ENCODE data around the gene ATP1A1.

ATP1A1 gene

DNA sequence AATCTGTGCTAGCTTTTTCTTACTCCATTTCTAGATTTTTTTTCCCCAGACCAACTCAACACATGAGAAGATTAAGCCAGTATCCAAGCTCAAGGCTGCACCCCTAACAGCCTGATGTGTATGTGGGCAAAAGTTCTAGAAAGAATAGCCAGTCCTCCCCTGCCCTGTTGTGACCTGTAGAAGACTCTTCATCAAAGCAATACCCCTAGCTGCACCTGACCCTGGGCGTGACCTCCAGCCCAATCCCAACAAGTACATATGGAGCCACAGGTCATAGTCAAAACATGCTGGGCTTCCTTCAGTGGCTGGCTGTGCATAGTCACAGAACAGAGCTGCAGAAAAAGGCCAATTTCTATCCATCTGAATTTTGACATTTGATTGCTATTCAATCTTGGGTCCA lies 72.5 kb downstream of the ATP1A1 start:
- Histone ChIP-seq H3K4me3 (ENCODE audit: low read length in 2 of 2) (no peak overlapping the region), H3K9me3 (ENCODE audit: control insufficient read depth in 2 of 2, low read length in 2 of 2) (no peaks in the 10 kb centered on the region), H3K4me1 (ENCODE audit: control insufficient read depth, insufficient read depth, low read length) (no peaks in the 10 kb centered on the region), H3K27ac (ENCODE audit: low read length) (no peak overlapping the region), H3K36me3 (ENCODE audit: control insufficient read depth in 2 of 2, insufficient read depth in 2 of 2, low read length in 2 of 2) (no peaks in the 10 kb centered on the region), H3K27me3 (ENCODE audit: control insufficient read depth in 1 of 2, insufficient read depth in 2 of 2, low read length in 2 of 2) (peaks cover 0 to 7% of the 10 kb centered on the region in 2 donors), H3K9ac (ENCODE audit: low read length in 2 of 2) (no peak overlapping the region)

DNA sequence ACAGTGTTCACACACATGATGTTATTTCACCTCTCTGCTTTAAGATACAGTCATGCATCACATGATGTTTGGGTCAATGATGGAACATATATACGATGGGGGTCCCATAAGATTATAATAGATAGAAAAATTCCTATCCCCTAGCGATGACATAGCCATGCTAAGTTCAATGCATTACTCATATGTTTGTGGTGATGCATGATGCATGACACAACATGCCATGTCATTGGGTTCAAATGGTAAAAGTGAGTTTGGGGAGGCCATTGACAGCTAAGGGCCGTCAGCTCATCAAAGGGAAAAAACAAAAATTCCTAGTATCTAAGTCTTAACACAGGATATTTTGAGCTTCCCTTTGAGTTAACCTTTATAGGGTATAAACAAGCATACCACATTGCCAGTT lies 73.6 kb downstream of the ATP1A1 start:
- no peak overlapping the region for H3K27ac ChIP-seq (ENCODE audit: low read length)
- H3K4me3 ChIP-seq (ENCODE audit: low read length in 2 of 2): no peak overlapping the region
- no peaks in the 10 kb centered on the region for H3K9me3 ChIP-seq (ENCODE audit: control insufficient read depth in 2 of 2, low read length in 2 of 2)
- no peaks in the 10 kb centered on the region for H3K4me1 ChIP-seq (ENCODE audit: control insufficient read depth, insufficient read depth, low read length)
- no peak overlapping the region for H3K9ac ChIP-seq (ENCODE audit: low read length in 2 of 2)
- H3K36me3 ChIP-seq (ENCODE audit: control insufficient read depth in 2 of 2, insufficient read depth in 2 of 2, low read length in 2 of 2): no peaks in the 10 kb centered on the region
- H3K27me3 ChIP-seq (ENCODE audit: control insufficient read depth in 1 of 2, insufficient read depth in 2 of 2, low read length in 2 of 2): peaks cover 0 to 7% of the 10 kb centered on the region in 2 donors

DNA sequence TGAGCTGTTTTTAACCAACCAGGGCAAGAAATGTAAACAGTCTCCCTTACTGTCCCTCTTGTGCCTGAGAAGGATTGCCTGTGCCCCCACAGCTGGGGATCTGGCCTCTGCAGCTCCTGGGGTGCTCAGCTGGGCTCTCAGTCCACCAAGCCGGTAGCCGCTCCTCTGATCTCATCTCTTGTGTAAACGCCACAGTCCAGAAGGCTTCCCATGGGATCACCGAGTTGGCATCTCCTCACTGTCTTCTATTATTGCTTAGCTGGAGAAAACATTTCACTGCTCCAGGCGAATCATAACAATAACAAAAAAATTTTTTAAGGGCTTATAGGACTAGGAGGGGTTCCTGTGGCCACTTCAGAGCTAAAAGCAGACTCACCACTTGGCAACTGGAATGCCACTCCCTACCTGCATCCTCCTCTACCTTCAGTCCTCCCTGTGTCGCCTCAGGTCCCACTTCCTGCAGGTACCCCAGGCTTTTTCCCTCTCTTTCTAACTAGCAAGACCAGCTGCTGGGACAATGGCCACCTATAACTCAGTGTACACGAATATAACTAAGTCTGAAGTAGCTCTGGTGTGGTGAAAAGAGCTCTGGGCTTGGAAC lies 75.8 kb downstream of the ATP1A1 start:
- Histone ChIP-seq H3K27ac (ENCODE audit: low read length) (no peak overlapping the region), H3K9ac (ENCODE audit: low read length in 2 of 2) (no peak overlapping the region), H3K9me3 (ENCODE audit: control insufficient read depth in 2 of 2, low read length in 2 of 2) (no peaks in the 10 kb centered on the region), H3K36me3 (ENCODE audit: control insufficient read depth in 2 of 2, insufficient read depth in 2 of 2, low read length in 2 of 2) (no peaks in the 10 kb centered on the region), H3K27me3 (ENCODE audit: control insufficient read depth in 1 of 2, insufficient read depth in 2 of 2, low read length in 2 of 2) (peaks cover under 1 to 6% of the 10 kb centered on the region in 2 donors), H3K4me1 (ENCODE audit: control insufficient read depth, insufficient read depth, low read length) (no peaks in the 10 kb centered on the region), H3K4me3 (ENCODE audit: low read length in 2 of 2) (no peak overlapping the region)

DNA sequence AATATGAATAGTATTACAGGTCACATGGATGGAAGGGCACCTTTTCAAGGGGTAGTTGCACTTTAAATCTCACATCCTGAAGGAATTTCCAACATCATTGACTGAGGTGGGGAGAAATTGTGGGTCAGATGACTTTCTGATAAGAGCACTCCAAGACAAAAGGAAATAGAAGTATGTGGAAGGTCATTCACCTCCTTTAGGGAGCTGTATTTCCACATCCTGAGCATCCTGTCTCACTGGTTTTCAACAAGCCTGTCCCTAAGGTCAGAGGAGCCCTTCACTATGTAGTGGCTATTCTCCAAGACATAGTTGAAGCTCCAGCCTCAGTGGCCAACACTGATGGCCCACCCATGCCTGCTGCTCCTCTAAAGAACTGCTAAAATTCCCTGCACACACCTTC lies 76.5 kb downstream of the ATP1A1 start:
- H3K27me3 ChIP-seq (ENCODE audit: control insufficient read depth in 1 of 2, insufficient read depth in 2 of 2, low read length in 2 of 2): peaks cover 3 to 4% of the 10 kb centered on the region in 2 donors
- H3K36me3 ChIP-seq (ENCODE audit: control insufficient read depth in 2 of 2, insufficient read depth in 2 of 2, low read length in 2 of 2): no peaks in the 10 kb centered on the region
- H3K4me1 ChIP-seq (ENCODE audit: control insufficient read depth, insufficient read depth, low read length): no peaks in the 10 kb centered on the region
- no peaks in the 10 kb centered on the region for H3K9me3 ChIP-seq (ENCODE audit: control insufficient read depth in 2 of 2, low read length in 2 of 2)
- no peak overlapping the region for H3K9ac ChIP-seq (ENCODE audit: low read length in 2 of 2)
- no peak overlapping the region for H3K27ac ChIP-seq (ENCODE audit: low read length)
- no peak overlapping the region for H3K4me3 ChIP-seq (ENCODE audit: low read length in 2 of 2)

GRCh38 chr1:116451702-116452101 lies 78.7 kb downstream of the ATP1A1 start:
- Histone ChIP-seq H3K36me3 (ENCODE audit: control insufficient read depth in 2 of 2, insufficient read depth in 2 of 2, low read length in 2 of 2) (no peaks in the 10 kb centered on the region), H3K9ac (ENCODE audit: low read length in 2 of 2) (no peak overlapping the region), H3K4me1 (ENCODE audit: control insufficient read depth, insufficient read depth, low read length) (no peaks in the 10 kb centered on the region), H3K4me3 (ENCODE audit: low read length in 2 of 2) (no peak overlapping the region), H3K9me3 (ENCODE audit: control insufficient read depth in 2 of 2, low read length in 2 of 2) (no peaks in the 10 kb centered on the region), H3K27me3 (ENCODE audit: control insufficient read depth in 1 of 2, insufficient read depth in 2 of 2, low read length in 2 of 2) (peaks cover 0 to 3% of the 10 kb centered on the region in 2 donors), H3K27ac (ENCODE audit: low read length) (no peak overlapping the region)

- Histone ChIP-seq H3K4me3 (ENCODE audit: low read length in 2 of 2) (no peak overlapping the region), H3K27me3 (ENCODE audit: control insufficient read depth in 1 of 2, insufficient read depth in 2 of 2, low read length in 2 of 2) (peaks cover 0 to 3% of the 10 kb centered on the region in 2 donors), H3K9me3 (ENCODE audit: control insufficient read depth in 2 of 2, low read length in 2 of 2) (no peaks in the 10 kb centered on the region), H3K27ac (ENCODE audit: low read length) (no peak overlapping the region), H3K9ac (ENCODE audit: low read length in 2 of 2) (no peak overlapping the region), H3K36me3 (ENCODE audit: control insufficient read depth in 2 of 2, insufficient read depth in 2 of 2, low read length in 2 of 2) (no peaks in the 10 kb centered on the region), H3K4me1 (ENCODE audit: control insufficient read depth, insufficient read depth, low read length) (no peaks in the 10 kb centered on the region)
These were observed 80.4 kb downstream of the ATP1A1 start for GRCh38 chr1:116453481-116453880.

DNA sequence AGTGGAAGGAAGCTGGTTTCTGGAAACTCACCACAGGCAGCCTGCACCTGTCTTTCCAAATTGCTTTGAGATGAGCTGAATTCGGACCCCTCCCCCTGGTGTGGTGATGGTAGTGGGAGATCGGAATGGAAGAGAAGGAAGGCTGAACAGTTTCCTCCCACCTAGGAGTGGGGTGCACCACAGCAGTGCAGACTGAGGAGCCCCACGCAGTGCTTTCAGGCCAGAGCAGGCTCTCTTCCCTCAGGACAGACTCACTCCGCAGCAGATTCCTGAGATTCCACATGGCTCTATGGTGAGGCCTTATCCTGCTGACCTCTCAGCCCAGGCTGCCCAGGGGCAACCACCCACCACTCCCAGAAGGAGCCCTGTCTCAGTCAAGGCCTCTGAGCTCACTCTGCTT lies 80.9 kb downstream of the ATP1A1 start:
- H3K36me3 ChIP-seq (ENCODE audit: control insufficient read depth in 2 of 2, insufficient read depth in 2 of 2, low read length in 2 of 2): no peaks in the 10 kb centered on the region
- no peak overlapping the region for H3K4me3 ChIP-seq (ENCODE audit: low read length in 2 of 2)
- no peaks in the 10 kb centered on the region for H3K9me3 ChIP-seq (ENCODE audit: control insufficient read depth in 2 of 2, low read length in 2 of 2)
- no peak overlapping the region for H3K27ac ChIP-seq (ENCODE audit: low read length)
- H3K9ac ChIP-seq (ENCODE audit: low read length in 2 of 2): no peak overlapping the region
- H3K4me1 ChIP-seq (ENCODE audit: control insufficient read depth, insufficient read depth, low read length): no peaks in the 10 kb centered on the region
- peaks cover 0 to 3% of the 10 kb centered on the region in 2 donors for H3K27me3 ChIP-seq (ENCODE audit: control insufficient read depth in 1 of 2, insufficient read depth in 2 of 2, low read length in 2 of 2)
